Stimulated activated CD4-positive, alpha-beta T cell treated with anti-CD3 and anti-CD28 coated beads, Interleukin-2, amount 100 ng/mL, for 24 hours (primary cell): ENCODE measurements around the gene KCNH3.
"Not testable (repeated sequence)": the region's sequence is repeated elsewhere in the genome, so short reads cannot be mapped to it uniquely, and the experiment has no call there.

Experiments
- DNase-seq, 2 donors: peaks; one replicate each; pipeline ENCODE4 v3.0.0-alpha.2; 2020

The KCNH3 gene

DNA sequence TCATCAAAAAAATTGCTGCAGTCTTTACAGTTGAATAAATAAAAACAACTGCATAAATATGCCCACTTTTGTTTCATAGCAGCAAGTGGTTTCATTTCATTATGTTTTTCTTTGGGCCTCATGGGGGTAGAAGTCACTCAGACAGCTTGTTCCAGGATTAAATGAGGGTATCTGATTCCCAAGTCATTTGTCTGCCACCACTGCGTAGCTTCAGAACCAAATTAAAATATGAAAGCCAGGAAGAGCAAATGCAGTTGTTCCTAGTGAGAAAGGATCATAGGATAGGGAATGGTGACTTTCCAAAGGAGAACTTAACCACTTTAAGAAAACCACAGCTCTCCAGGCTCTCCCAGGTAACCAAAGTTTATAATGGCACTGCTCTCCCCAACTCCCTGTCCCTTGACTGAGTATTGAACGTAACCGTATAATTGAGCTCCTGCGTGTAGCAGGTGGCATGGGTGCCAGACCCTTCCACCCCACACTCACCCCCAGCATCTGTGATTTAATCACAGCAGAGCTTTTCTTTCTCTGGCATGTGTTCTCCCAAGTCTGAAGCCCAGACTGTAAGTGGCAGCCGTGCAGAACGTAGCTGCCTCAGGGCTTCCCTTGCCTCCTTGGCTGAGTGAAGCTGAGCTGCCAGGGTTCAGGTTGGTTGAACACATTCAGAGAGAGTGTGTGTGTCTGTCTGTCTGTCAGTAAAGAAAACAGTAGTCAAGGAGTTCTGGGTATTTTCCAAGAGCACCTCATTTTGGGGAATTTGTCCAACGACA lies 11.3 kb upstream of the KCNH3 start:
- no peak for DNase-seq

DNA sequence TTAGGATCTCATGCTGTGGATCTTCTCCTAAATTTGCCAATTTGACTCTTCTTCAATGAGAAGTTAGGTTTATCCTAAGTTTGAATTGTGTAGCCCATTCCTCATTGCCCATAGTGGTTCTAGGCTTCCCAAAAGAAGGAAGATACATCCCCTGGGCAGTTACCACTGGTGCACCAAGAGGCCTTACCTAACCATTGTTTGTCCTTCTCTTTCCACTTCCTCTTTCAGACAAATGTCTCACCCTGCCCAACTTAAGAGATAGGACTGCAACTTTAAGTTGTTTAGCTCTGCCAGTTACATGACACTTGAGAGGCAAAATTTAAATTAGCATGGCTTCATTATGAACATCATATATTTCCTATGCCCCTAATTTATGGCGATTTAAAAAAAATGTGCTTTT lies 9.4 kb upstream of the KCNH3 start:
- no peak for DNase-seq

DNA sequence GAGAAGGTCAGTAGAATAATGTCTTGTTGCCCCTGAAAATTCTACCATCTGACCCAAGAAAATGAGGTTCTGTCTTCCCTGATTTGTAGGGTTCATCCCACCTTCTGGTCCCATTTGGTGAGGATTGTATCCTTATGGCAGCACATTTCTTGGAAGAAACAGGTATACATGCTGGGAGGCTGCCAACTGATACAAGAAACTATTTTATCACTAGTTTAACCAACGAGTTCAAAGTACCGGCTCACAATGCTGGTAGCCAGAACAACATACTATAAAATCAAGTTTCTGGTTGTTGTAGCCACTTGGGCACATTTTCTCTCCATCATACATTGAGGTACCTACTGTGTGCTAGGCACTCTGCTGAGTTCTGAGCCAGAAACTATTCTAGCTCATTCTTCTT lies 7.1 kb upstream of the KCNH3 start:
- DNase-seq = no peak

DNA sequence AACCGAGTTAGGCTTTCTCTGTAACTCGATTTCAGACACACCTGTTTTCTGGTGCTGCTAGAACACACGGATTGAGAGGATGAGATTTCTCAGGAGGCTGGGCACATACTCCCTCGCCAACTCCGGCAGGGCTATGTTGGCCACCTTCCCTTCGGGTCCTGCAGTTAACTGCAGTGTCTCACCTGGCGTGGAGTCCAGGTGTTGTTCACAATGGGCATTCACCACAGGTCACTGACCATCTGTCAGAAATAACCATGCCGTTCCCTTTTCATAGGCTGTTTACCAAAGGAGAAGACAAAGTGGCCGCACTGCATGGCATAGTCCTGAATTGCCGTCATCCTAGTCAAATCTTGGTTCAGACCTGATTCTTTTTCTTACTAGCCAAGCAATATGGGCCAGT lies 5.5 kb upstream of the KCNH3 start:
- no peak for DNase-seq

DNA sequence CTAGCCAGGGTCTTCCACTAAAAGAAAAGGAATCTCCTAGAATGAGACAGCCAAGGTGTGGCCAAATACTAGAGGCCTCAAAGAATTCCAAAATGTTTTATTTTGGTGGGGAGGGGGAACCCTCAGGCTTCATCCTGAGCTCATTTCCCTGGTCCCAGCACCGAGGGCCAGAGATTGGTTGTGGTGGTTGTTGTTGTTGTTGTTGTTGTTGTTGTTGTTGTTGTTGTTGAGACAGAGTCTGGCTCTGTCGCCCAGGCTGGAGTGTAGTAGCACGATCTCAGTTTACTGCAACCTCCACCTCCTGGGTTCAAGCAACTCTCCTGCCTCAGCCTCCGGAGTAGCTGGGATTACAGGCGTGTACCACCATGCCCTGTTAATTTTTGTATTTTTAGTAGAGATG lies 4.7 kb upstream of the KCNH3 start:
- not testable (repeated sequence) for DNase-seq

DNA sequence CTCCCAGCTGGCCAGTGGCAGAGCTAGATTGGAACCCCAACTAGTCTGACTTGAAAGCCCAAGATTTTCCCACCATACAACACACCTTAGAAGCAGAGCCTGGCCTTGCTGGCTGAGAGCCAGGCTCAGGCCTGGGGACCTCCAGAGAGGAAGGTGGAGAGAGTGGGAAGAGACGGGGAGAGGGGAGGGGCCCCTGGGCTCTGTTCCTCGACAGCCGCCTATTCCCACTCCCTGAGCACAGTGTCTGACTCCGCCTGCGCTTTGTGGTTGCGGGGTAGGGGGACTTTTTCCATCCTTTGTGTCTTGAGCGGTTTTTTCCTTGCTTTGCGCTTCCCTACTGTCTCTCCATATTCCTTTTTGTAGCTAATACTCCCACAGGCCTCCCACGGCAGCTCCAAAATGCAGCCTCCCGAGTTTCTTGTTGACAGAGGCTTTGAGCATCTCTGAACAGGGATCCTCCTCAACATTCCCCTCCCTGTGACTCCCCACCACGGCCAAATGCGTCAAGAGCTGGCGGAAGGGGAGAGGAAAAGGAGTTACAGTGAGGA lies 4.0 kb upstream of the KCNH3 start:
- no peak for DNase-seq

DNA sequence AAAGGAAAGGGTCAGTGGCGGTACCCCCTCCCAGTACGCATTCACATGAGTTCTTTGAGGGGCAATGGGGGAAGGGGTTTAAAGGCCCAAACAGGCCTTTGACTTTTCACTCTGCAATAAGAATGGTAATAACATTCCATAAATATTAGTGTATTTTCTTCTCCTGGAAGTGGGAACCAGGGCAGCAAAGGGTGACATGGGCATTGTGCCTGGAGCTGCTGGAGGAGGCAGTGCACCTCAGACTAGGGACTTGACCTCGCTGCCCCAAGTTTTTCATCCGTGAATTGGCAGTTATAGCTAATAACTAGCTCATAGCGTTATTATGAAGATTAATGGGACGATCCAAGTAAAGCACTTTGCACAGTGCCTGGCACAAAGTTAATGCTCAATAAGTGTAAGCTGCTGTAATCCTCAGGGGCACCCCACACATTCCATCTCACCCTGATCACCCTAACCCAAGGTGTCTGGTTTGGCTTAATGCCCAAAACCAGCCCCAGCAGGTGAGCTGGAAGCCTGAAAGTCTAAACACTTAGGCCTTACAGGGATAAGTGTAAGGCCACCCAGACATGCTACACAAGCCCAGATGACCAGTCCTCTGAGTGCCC lies 2.8 kb upstream of the KCNH3 start:
- no peak for DNase-seq

DNA sequence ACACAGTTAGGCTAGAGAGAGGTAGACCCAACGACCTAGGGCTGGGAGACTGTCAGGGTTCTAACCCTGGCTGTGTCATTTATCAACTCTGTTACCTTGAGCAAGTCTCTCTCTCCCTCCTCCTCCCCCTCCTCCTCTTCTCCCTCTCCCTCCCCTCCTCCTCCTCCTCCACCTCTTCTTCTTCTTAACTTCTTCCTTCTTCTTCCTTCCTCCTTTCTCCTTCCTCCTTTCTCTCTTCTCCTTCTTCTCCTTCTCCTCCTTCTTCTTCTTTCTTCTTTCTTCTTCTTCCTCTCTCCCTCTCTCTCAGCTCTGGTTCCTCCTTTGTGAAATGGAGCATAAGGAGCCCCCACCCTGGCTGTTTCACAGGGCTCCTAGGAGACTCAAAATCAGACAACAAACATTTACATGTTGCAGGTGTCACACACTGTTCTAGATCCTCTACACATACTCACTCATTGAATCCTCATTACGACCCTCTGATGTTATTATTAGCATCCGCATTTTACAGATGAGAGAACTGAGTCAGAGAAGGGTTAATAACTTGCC lies 2.2 kb upstream of the KCNH3 start:
- no peak for DNase-seq

DNA sequence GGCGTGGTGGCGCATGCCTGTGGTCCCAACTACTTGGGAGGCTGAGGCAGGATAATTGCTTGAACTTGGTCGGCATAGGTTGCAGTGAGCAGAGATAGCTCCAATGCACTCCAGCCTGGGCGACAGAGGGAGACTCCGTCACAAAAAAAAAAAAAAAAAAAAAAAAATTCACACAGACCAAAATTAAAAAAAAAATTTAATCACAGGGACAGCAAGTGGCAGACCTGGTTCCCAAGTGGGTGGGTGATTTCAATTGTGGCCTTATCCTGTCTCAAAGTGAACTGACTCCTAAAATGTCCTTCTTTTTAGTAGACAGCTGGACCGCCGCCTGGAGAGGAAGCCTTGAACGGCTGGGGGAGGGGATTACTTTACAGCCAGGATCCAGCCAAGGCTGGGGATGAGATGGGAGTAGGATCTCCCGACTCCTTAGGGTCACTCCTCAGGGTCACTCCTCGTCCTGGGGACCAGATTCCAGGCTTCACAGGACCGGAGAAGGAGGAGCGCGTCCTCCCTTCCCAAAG lies 1.5 kb upstream of the KCNH3 start:
- DNase-seq = no peak

DNA sequence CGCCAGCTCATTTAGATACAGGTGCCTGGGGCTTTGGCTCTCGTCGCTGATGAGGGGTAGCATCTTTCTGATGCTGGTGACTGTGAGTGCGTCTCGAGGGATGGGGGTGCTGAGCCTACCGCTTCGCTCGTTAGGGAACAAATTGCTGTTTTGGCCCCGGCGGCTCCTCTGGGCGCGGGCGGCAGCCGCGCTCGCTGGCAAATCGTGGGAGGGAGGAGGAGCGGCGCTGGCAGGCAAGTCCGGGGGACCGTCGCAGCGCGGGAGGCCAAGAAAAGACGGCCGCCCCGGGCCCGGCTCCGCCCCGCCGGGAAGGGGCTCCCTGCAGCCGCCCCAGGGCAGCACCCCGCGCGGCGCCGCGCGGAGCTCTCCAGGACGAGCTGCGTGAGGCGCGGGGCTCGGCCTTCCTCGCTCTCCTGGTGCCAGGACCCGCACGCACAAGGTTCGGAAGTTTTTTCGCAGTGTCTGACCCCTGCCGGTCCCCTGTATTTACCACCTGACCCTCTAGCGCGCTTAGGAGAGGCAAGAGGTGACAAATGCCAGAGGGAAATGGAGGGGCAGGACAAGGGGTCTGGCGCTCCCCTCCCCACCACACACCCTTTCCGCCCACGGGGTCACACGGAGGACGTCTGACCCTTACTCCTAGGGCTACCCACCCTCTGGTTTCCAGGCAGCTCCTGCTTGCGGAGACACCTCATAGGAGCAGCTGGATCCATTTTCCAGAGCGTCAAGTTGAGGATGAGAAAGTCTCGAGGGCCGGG lies 899 bp upstream of the KCNH3 start:
- peak; percentile 36 to 51 for DNase-seq

DNA sequence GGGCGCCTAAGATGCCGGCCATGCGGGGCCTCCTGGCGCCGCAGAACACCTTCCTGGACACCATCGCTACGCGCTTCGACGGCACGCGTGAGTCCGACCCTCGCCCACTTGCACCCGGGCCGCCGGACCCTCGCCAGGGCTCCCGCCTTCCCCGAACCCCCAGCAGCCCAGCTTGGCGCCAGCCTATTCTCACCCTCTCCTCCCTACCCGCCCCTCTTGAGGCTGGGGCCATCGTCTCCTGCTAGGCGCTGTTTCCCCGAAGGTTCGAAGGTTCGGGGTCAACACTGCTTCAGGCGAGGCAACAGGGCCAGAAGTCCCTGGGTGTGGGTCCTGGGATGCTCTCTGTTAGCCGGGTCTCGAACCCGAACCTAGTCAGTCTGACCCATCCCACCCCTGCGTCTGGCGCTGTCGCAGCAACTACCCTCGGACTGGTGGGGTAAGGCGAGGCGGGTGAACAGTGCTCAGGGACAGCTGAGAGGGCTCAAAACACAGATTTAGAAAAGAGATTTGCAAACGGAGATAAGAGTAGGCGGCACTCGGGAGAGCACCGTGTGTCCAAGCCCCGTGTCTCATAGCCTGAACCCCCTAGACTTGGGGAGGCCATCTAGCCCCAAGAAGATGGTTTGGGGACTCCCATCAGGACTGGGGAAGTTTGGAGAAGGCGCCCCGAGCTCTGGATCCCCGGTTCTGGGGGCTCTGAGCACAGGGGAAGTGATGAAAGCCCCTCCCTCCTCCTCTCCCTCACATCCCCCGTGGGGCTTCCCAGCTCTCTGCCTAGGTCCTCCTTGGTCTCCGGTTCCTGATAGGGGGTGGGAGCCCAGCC lies 787 bp downstream of the KCNH3 start:
- DNase-seq = no peak

DNA sequence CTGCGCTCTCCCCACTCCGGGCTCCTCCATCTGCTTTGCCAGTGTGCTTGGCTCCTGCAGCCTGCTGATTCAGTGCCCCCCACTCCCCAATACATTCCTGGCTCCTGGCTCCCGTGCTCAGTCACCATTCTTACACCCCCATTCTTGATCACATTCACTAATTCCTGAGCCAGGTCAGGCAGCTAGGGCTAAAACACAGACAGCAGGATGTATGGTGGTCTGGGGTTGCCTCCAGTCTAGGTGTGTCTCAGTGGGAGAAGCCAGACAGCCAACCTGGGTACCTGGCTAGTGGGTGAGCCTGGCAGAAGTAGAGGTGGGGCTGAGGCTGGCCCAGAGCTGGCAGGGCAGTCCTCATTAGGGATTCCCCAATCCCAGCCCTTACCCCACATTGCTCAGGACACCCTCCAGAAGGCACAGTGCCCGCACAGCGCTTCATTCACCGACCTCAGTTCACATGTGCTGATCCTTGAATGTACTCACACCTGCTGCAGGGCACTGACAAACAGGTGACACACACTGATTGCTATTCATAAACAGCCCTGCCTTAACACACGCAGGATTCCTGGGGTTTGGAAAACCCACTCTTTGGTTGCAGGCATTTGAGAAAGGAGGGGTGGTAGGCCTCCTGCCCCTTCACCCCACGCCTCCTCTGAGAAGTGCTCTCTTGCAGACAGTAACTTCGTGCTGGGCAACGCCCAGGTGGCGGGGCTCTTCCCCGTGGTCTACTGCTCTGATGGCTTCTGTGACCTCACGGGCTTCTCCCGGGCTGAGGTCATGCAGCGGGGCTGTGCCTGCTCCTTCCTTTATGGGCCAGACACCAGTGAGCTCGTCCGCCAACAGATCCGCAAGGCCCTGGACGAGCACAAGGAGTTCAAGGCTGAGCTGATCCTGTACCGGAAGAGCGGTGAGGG lies 1.7 kb downstream of the KCNH3 start:
- no peak for DNase-seq

DNA sequence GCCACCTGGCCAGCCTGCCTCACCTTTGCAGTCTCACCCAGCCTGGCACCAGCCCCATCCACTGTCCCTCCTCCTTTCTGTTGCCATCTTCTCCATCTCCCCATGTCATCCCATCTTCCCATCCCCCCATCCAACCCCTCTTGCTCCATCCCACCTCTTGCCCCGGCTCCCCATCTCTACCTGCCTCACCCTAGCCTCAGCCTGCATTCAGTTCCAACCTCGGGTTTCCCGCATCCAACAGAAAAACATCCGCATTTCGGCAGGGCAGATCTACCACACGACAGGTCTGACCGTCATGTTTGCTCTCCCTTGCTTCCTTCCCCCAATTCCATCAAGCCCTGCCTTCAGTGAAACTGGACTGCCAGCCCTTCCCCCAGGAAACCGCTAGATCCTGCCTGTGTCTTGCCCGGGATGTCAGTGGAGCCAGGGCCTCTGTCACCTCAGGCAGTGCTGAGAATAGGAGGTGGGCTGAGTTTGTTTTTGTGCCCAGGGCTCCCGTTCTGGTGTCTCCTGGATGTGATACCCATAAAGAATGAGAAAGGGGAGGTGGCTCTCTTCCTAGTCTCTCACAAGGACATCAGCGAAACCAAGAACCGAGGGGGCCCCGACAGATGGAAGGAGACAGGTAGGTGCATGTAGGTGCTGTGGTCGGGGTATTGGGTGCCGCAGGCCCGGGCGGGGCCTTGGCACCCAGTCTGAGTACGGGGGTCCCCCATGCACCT lies 2.5 kb downstream of the KCNH3 start:
- no peak for DNase-seq

DNA sequence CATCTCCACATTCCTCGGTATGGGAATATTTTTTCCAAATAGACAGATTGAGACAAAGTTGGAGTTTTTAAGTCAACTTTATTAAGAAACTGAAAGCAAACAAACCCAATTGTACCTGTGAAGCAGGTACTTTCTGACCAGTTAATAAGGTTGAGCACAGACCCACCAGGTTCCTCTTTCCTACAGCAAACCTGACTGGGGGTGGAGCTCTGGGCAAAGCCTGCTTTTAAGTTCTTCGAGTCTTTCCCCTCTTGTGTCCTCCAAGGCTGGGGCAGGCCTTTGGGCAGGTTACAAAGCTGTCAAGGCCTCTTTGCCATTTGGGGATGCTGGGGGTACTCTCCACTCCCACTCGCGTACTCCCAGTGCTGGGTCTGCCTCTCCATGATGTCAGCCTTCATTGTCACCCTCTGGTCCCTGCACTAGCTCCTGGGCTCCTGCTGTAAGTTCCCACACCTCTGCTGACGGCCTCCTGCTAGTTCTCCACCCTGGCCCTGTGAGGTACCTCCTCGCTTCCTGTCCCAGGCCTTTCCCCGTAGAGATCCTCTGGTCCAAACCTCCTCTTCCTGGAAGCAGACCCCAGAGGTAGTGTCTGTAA lies 3.2 kb downstream of the KCNH3 start:
- DNase-seq = no peak

DNA sequence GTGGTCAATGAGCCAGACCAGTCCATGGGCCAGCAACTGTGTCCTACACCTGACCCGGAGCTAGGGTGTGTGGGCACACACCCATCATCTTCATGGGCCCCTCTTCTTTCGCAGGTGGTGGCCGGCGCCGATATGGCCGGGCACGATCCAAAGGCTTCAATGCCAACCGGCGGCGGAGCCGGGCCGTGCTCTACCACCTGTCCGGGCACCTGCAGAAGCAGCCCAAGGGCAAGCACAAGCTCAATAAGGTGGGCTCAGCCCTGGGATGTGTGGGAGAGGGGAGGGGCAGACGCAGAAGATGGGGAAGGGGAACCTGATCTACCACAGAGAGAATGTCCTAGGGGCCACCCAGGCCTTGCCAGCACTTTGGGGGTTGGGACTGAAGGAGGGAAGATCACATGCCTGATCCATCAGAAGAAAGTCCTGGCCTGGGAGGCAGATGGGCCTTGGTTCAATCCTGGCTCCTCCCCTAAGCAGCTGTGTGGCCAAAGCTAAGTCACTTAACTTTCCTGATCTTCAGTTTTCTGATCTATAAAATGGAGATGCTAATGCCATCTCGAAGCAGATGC lies 3.8 kb downstream of the KCNH3 start:
- no peak for DNase-seq

DNA sequence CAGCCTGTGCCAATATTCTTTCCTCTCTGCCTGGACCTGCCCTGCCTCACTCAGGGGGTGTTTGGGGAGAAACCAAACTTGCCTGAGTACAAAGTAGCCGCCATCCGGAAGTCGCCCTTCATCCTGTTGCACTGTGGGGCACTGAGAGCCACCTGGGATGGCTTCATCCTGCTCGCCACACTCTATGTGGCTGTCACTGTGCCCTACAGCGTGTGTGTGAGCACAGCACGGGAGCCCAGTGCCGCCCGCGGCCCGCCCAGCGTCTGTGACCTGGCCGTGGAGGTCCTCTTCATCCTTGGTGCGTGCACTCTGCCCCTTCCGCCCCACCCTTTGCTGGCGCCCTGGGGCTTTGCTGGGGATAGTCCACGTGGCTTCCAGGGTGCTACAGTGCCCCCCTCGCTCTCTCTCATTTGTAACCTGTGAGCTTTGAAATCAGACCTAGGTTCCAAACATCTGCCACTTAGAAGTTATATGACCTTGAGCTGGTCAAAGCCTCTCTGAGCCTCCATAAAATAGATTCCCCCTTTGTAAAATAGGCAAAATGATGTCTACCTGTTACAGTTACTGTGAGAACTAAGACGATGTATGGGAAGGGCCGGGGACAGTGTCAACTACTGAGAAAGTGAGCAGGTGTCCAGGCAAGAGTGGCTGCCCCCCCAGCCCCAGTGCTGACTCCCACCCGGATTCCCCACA lies 4.5 kb downstream of the KCNH3 start:
- DNase-seq = no peak

DNA sequence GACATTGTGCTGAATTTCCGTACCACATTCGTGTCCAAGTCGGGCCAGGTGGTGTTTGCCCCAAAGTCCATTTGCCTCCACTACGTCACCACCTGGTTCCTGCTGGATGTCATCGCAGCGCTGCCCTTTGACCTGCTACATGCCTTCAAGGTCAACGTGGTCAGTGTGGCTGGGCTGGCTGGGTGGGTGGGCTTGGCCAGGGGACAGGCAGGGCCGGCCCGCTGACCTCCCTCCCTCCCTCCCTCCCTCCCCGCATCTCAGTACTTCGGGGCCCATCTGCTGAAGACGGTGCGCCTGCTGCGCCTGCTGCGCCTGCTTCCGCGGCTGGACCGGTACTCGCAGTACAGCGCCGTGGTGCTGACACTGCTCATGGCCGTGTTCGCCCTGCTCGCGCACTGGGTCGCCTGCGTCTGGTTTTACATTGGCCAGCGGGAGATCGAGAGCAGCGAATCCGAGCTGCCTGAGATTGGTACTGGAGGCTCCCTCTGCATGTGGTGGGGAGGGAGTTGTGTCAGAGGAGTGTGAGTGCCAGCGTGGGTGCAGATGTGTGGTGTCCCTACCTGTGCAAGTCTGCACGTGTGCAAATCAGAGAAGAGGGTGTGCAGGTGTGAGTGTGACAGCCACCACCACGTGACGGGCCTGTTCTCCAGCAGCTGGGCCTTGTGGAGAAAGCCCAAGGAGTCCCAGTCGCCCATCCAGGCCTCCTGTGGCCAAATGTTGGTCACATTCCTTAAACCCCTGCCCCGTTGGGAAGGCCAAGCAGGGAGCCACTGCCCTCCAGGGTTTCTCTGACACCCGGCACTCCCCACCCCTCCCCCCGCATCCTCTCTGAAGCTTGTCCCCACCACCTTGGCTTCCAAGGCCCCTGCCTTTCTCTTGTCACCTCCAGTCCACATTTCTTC lies 5.3 kb downstream of the KCNH3 start:
- DNase-seq = peak in 1 of 2 donors; percentile 16

DNA sequence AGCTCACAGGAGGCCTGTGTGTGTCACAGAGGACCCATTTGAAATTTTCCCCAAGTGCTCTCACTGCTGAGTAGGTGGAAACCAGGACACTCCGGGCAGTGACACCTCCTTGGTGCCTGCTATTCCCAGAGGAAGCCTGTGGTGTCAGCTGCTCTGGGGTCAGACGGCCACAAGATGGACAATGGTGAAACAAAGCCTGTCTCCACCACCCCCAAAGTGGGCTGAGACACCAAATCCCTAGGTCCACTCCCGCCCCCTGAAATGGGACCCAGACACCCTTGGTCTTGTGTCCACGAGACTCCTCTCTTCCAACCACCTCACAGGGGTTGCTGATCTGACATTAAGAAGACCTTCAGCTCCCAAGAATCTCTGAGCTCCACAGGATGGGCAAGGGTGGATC lies 7.0 kb downstream of the KCNH3 start:
- DNase-seq = no peak
